GM12878 (cell line): ENCODE data around the gene LRRC66. TPM values are rescaled to one million over a fixed set of nuclear protein-coding genes. Genes with fewer than 3 reads are reported as not detected.

Experiments used
- ATAC-seq: fragments of 200-7000 bp; cut with Tn5 transposase; 3 replicates; pipeline ENCODE4 v1.9.1; 2020; ENCODE audit warnings: mild to moderate bottlenecking, moderate library complexity
- BruUV-seq: library from RNA; stranded (reverse); fragments of 400-500 nt; replicated peaks from 2 replicates; lab custom pipeline; 2021; lab: Mats Ljungman, UMichigan
- CTCF ChIA-PET: fragments of 300-600 bp; sonication (Branson Sonifier 250); formaldehyde crosslinking; extraction: SDS; loops from one replicate; lab custom pipeline; 2021; ENCODE audit warnings: inconsistent platforms; lab: Yijun Ruan, JAX
- POLR2A ChIA-PET: fragments of 350-600 bp; formaldehyde crosslinking; extraction: SDS; loops from one replicate; lab custom pipeline; 2021; ENCODE audit warnings: inconsistent platforms; lab: Charles Lee
- RAD21 ChIA-PET: fragments of 300-600 bp; sonication (Branson Sonifier 250); formaldehyde crosslinking; loops from one replicate; lab custom pipeline; 2023; ENCODE audit warnings: antibody characterized with exemption; ENCODE audit not compliant: unreplicated experiment; lab: Charles Lee
- SMC1A ChIA-PET: fragments of 300-600 bp; sonication (Branson Sonifier 250); formaldehyde crosslinking; loops from one replicate; lab custom pipeline; 2023; ENCODE audit not compliant: unreplicated experiment, uncharacterized antibody; lab: Charles Lee
- DNase-seq: peaks from one replicate; pipeline ENCODE4 v3.0.0-alpha.2; 2011; ENCODE audit warnings: low read depth, low spot score
- FAIRE-seq: peaks from 3 replicates; lab custom pipeline; 2011; peaks lifted over from hg19 to GRCh38; lab: Jason Lieb, UNC
- H2AFZ ChIP-seq: 2 replicates; pipeline ENCODE4 v1.6.0; 2011; ENCODE audit warnings: low read depth, low read length, control low read depth; ENCODE audit not compliant: control insufficient read depth
- H3K27ac ChIP-seq: 2 replicates; pipeline ENCODE4 v1.5.1; 2011; ENCODE audit warnings: control low read depth; ENCODE audit not compliant: control insufficient read depth, insufficient read depth
- H3K27me3 ChIP-seq, 2 experiments: replicated peaks in 1 of 2; 2 replicates each; pipeline versions ENCODE4 v1.6.0 to v1.6.1; 2011; ENCODE audit warnings: low read length in 1 of 2; ENCODE audit not compliant: control insufficient read depth in 2 of 2, insufficient read depth in 2 of 2
- H3K36me3 ChIP-seq, 2 experiments: 2 replicates each; pipeline ENCODE4 v1.5.1; 2011; ENCODE audit warnings: low read length in 1 of 2; ENCODE audit not compliant: control insufficient read depth in 2 of 2, insufficient read depth in 2 of 2
- H3K4me1 ChIP-seq: 2 replicates; pipeline ENCODE4 v1.6.1; 2011; ENCODE audit warnings: mild to moderate bottlenecking, low read length, moderate library complexity, mixed read lengths; ENCODE audit not compliant: control insufficient read depth, insufficient read depth
- H3K4me2 ChIP-seq: 2 replicates; pipeline ENCODE4 v1.6.0; 2011; ENCODE audit warnings: control low read depth; ENCODE audit not compliant: control insufficient read depth, insufficient read depth
- H3K4me3 ChIP-seq: fragments of 200-600 bp; sonication (generic); 2 replicates; pipeline ENCODE4 v1.5.1; 2016
- H3K79me2 ChIP-seq: 2 replicates; pipeline ENCODE4 v1.6.0; 2011; ENCODE audit warnings: low read length; ENCODE audit not compliant: control insufficient read depth, insufficient read depth
- H3K9ac ChIP-seq: 2 replicates; pipeline ENCODE4 v1.8.0; 2011; ENCODE audit warnings: low read length, control low read depth, mixed read lengths; ENCODE audit not compliant: control insufficient read depth, insufficient read depth
- H3K9me3 ChIP-seq: replicated peaks from 3 replicates; pipeline ENCODE4 v1.5.1; 2011; ENCODE audit warnings: mild to moderate bottlenecking, low read length; ENCODE audit not compliant: control insufficient read depth, insufficient read depth
- H4K20me1 ChIP-seq: 2 replicates; pipeline ENCODE4 v1.6.0; 2011; ENCODE audit not compliant: control insufficient read depth, insufficient read depth
- CHD1 ChIP-seq: IDR thresholded peaks from 2 replicates; pipeline ENCODE4 v1.6.1; 2012; ENCODE audit warnings: low read depth, low read length, improper control_type of control experiment
- IRF4 ChIP-seq: IDR thresholded peaks from 2 replicates; pipeline ENCODE4 v1.6.1; 2011; ENCODE audit warnings: low read depth, low read length
- RB1 ChIP-seq: fragments of 450-650 bp; formaldehyde crosslinking; IDR thresholded peaks from 2 replicates; pipeline ENCODE4 v1.6.1; 2017; ENCODE audit warnings: mild to moderate bottlenecking, borderline replicate concordance
- TCF7 ChIP-seq: IDR thresholded peaks from 2 replicates; pipeline ENCODE4 v1.6.1; 2014; ENCODE audit warnings: antibody characterized with exemption, borderline replicate concordance
- ZNF207 ChIP-seq: fragments of 450-650 bp; IDR thresholded peaks from 2 replicates; pipeline ENCODE4 v1.6.1; 2014; ENCODE audit warnings: antibody characterized with exemption, mild to moderate bottlenecking, borderline replicate concordance
- WGBS: methylation state at CpG from one replicate; pipeline ENCODE4 v1.1.6; 2016; ENCODE audit warnings: low lambda C conversion rate; ENCODE audit not compliant: insufficient replicate concordance, insufficient coverage; ENCODE audit errors: missing lambda C conversion rate; 5-methylcytosine and 5-hydroxymethylcytosine counted together
- in situ Hi-C: fragments of 300-500 bp; cut with MboI; formaldehyde crosslinking; loops from 9 replicates; pipeline ENCODE4 v1.14.3; 2018; ENCODE audit warnings: mixed read lengths
- intact Hi-C: fragments of 100-400 bp; cut with micrococcal nuclease; formaldehyde crosslinking; loops from one replicate; pipeline ENCODE4 v1.14.2; 2022; ENCODE audit not compliant: unreplicated experiment
- polyA plus RNA-seq, 11 experiments: library from polyadenylated mRNA; depleted of rRNA in 4 of 11; unstranded in 6 of 11; stranded (reverse) in 5 of 11; fragments of >200 nt; fragmentation: Nextera tagmentation in 4 of 11; fragmentation: Illumina TruSeq in 1 of 11; extraction: Ambion mirVana in 4 of 11; extraction: Trizol in 1 of 11; gene quantifications; 1 replicate in 1 of 11; 2 replicates in 10 of 11; pipeline versions ENCODE4 v1.2.1 to v1.2.3, GENCODE V29; 2011 to 2016; ENCODE audit warnings: inconsistent platforms in 2 of 11, missing spikeins in 2 of 11, low read depth in 1 of 11
- total RNA-seq, 4 experiments: library from RNA; depleted of rRNA in 3 of 4; stranded (reverse); fragments of >200 nt in 3 of 4; fragmentation: Illumina TruSeq in 1 of 4; extraction: Trizol in 1 of 4; gene quantifications; 2 replicates each; pipeline versions ENCODE4 v1.2.1 to v1.2.3, GENCODE V29; 2013 to 2021
- TF ChIP-seq, protein P1 (sequence below): fragments of 150-350 bp; IDR thresholded peaks from 2 replicates; pipeline ENCODE4 v1.6.1; 2016; ENCODE audit warnings: low read depth, low read length
- TF ChIP-seq, protein P2 (sequence below): IDR thresholded peaks from 2 replicates; pipeline ENCODE4 v1.6.1; 2011; ENCODE audit warnings: low read depth, low read length, improper control_type of control experiment, borderline replicate concordance
- TF ChIP-seq, protein P3 (sequence below): fragments of 450-650 bp; IDR thresholded peaks from 2 replicates; pipeline ENCODE4 v1.6.1; 2014; ENCODE audit warnings: mild to moderate bottlenecking
- TF ChIP-seq, protein P4 (sequence below): fragments of 450-650 bp; conservative IDR thresholded peaks from 2 replicates; pipeline ENCODE4 v1.6.1; 2017; ENCODE audit warnings: mild to moderate bottlenecking, moderate library complexity
- TF ChIP-seq, protein P5 (sequence below): fragments of 450-650 bp; IDR thresholded peaks from 2 replicates; pipeline ENCODE4 v1.6.1; 2018; ENCODE audit warnings: mild to moderate bottlenecking, low read depth, moderate library complexity; ENCODE audit not compliant: partially characterized antibody
- TF ChIP-seq, protein P6 (sequence below): fragments of 450-650 bp; IDR thresholded peaks from 2 replicates; pipeline ENCODE4 v1.6.1; 2017; ENCODE audit warnings: borderline replicate concordance

Gene LRRC66
- total and polyA plus RNA-seq, 10 of the 15 experiments (the other 5 are each of a cell fraction or from before 2014, with no cell fraction given), result 0.02 to 0.18 (median 0.09) TPM; not detected in 2

DNA sequence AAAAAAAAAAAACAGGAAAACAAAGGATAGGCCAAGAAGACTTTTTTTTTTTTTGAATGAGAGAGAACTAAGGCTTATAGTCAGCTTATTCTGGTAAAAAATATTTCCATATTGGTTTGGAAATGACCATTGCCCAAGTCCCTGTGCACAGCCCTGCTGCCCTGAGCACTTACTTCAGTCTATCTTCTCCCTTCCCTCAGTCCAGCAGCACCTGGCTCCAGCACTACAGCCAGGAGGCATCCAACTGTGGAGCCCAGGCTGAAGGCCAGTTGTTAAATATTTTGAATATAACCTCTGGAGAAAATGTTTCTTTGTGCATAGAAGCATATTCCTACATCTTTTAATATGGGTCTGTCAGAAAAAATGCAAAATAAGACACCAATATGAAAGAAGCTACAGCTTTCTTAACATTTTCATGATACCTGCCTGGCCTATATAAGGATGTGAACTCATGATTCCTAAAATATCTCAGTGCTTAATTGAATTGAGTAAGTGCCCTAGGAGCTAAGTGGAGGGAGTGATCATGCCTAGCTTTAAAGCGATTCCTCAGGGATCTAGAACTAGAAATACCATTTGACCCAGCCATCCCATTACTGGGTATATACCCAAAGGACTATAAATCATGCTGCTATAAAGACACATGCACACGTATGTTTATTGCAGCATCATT lies 14.4 kb downstream of the LRRC66 start:
- intact Hi-C loops, result no loop called here

More for the DNA sequence above, 14.4 kb downstream of the LRRC66 start:
- CTCF ChIA-PET, result no interaction called here
- no peak for FAIRE-seq
- H3K79me2 ChIP-seq, result no peaks in the 10 kb centered on the region
- TF ChIP-seq, protein P1, sequence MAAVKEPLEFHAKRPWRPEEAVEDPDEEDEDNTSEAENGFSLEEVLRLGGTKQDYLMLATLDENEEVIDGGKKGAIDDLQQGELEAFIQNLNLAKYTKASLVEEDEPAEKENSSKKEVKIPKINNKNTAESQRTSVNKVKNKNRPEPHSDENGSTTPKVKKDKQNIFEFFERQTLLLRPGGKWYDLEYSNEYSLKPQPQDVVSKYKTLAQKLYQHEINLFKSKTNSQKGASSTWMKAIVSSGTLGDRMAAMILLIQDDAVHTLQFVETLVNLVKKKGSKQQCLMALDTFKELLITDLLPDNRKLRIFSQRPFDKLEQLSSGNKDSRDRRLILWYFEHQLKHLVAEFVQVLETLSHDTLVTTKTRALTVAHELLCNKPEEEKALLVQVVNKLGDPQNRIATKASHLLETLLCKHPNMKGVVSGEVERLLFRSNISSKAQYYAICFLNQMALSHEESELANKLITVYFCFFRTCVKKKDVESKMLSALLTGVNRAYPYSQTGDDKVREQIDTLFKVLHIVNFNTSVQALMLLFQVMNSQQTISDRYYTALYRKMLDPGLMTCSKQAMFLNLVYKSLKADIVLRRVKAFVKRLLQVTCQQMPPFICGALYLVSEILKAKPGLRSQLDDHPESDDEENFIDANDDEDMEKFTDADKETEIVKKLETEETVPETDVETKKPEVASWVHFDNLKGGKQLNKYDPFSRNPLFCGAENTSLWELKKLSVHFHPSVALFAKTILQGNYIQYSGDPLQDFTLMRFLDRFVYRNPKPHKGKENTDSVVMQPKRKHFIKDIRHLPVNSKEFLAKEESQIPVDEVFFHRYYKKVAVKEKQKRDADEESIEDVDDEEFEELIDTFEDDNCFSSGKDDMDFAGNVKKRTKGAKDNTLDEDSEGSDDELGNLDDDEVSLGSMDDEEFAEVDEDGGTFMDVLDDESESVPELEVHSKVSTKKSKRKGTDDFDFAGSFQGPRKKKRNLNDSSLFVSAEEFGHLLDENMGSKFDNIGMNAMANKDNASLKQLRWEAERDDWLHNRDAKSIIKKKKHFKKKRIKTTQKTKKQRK, result no peak
- TF ChIP-seq, protein P2, sequence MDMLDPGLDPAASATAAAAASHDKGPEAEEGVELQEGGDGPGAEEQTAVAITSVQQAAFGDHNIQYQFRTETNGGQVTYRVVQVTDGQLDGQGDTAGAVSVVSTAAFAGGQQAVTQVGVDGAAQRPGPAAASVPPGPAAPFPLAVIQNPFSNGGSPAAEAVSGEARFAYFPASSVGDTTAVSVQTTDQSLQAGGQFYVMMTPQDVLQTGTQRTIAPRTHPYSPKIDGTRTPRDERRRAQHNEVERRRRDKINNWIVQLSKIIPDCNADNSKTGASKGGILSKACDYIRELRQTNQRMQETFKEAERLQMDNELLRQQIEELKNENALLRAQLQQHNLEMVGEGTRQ, result no peak
- TF ChIP-seq CHD1 (no peak), RB1 (no peak), ZNF207 (no peak), TCF7 (no peak), IRF4 (no peak)
- TF ChIP-seq, protein P3, sequence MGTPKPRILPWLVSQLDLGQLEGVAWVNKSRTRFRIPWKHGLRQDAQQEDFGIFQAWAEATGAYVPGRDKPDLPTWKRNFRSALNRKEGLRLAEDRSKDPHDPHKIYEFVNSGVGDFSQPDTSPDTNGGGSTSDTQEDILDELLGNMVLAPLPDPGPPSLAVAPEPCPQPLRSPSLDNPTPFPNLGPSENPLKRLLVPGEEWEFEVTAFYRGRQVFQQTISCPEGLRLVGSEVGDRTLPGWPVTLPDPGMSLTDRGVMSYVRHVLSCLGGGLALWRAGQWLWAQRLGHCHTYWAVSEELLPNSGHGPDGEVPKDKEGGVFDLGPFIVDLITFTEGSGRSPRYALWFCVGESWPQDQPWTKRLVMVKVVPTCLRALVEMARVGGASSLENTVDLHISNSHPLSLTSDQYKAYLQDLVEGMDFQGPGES, result no peak
- TF ChIP-seq, protein P4, sequence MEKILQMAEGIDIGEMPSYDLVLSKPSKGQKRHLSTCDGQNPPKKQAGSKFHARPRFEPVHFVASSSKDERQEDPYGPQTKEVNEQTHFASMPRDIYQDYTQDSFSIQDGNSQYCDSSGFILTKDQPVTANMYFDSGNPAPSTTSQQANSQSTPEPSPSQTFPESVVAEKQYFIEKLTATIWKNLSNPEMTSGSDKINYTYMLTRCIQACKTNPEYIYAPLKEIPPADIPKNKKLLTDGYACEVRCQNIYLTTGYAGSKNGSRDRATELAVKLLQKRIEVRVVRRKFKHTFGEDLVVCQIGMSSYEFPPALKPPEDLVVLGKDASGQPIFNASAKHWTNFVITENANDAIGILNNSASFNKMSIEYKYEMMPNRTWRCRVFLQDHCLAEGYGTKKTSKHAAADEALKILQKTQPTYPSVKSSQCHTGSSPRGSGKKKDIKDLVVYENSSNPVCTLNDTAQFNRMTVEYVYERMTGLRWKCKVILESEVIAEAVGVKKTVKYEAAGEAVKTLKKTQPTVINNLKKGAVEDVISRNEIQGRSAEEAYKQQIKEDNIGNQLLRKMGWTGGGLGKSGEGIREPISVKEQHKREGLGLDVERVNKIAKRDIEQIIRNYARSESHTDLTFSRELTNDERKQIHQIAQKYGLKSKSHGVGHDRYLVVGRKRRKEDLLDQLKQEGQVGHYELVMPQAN, result no peak
- TF ChIP-seq, protein P5, sequence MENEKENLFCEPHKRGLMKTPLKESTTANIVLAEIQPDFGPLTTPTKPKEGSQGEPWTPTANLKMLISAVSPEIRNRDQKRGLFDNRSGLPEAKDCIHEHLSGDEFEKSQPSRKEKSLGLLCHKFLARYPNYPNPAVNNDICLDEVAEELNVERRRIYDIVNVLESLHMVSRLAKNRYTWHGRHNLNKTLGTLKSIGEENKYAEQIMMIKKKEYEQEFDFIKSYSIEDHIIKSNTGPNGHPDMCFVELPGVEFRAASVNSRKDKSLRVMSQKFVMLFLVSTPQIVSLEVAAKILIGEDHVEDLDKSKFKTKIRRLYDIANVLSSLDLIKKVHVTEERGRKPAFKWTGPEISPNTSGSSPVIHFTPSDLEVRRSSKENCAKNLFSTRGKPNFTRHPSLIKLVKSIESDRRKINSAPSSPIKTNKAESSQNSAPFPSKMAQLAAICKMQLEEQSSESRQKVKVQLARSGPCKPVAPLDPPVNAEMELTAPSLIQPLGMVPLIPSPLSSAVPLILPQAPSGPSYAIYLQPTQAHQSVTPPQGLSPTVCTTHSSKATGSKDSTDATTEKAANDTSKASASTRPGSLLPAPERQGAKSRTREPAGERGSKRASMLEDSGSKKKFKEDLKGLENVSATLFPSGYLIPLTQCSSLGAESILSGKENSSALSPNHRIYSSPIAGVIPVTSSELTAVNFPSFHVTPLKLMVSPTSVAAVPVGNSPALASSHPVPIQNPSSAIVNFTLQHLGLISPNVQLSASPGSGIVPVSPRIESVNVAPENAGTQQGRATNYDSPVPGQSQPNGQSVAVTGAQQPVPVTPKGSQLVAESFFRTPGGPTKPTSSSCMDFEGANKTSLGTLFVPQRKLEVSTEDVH, result no peak
- TF ChIP-seq, protein P6, sequence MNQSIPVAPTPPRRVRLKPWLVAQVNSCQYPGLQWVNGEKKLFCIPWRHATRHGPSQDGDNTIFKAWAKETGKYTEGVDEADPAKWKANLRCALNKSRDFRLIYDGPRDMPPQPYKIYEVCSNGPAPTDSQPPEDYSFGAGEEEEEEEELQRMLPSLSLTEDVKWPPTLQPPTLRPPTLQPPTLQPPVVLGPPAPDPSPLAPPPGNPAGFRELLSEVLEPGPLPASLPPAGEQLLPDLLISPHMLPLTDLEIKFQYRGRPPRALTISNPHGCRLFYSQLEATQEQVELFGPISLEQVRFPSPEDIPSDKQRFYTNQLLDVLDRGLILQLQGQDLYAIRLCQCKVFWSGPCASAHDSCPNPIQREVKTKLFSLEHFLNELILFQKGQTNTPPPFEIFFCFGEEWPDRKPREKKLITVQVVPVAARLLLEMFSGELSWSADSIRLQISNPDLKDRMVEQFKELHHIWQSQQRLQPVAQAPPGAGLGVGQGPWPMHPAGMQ, result no peak
- TF ChIP-seq, all 136 proteins: peak for 0
- H3K9me3 ChIP-seq, result no peaks in the 10 kb centered on the region
- H3K36me3 ChIP-seq, result no peaks in the 10 kb centered on the region
- ChIA-PET SMC1A (no interaction called here), RAD21 (no interaction called here), POLR2A (interaction anchor here (0.7 kb wide), 1 partner anchor 342 kb away, joined by 3 read pairs; no protein-coding TSS in a partner anchor)
- H3K4me3 ChIP-seq, result no peak overlapping the region
- no peak for ATAC-seq
- BruUV-seq, result no TSS peak
- 33% methylated on average over 1 of the region's 2 CpGs for WGBS
- H4K20me1 ChIP-seq, result no peaks in the 10 kb centered on the region
- no peak overlapping the region for H2AFZ ChIP-seq
- H3K4me1 ChIP-seq, result no peaks in the 10 kb centered on the region
- DNase-seq, result no peak
- in situ Hi-C loops, result no loop called here
- no peaks in the 10 kb centered on the region for H3K27me3 ChIP-seq
- H3K27ac ChIP-seq, result no peak overlapping the region
- H3K4me2 ChIP-seq, result no peak overlapping the region
- no peak overlapping the region for H3K9ac ChIP-seq
